HG03060 (cell line): ENCODE results near the gene FIBP.

ENCODE experiments used
- ATAC-seq: cut with Tn5 transposase; IDR thresholded peaks from one replicate; pipeline ENCODE4 v1.9.1; 2021; ENCODE audit warnings: low read depth, moderate number of reproducible peaks; ENCODE audit not compliant: unreplicated experiment

FIBP gene

DNA sequence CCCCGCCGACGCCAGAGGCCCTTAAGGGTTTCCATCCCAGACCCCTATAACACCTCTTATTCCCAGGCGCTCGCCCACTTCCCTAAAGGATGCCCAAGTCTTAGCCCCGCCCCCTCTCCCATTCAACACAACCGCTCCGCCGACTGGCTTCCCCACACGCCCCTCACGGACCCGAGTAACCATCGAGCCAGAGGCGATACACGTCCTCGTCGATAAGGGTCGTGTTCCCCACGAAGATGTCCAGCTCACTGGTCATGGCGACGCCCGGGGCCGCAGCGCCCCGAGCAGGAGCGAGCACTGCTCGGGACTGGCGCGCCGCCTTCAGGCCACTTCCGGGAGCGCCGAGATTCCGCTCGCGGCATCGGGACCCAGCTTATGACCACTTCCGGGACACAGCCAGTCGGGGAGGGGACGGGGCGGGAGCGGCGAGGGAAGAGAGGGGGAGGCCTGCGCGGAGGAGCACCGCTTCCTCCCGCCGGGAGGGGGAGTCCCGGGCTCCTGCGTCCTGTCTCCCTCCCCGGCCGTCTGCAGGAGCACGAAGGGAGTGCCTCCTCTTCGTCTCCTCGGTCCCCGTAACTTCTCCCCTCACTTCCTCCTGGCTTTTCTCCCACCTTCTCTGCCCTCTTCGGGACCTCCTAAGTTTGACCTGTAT lies at the start of gene FIBP:
Gene FIBP, minus strand, starts transcription at position 309 of the 652 bp plus-strand sequence. Its CDS starts 53 bp downstream, at position 256.
- no peak for ATAC-seq

DNA sequence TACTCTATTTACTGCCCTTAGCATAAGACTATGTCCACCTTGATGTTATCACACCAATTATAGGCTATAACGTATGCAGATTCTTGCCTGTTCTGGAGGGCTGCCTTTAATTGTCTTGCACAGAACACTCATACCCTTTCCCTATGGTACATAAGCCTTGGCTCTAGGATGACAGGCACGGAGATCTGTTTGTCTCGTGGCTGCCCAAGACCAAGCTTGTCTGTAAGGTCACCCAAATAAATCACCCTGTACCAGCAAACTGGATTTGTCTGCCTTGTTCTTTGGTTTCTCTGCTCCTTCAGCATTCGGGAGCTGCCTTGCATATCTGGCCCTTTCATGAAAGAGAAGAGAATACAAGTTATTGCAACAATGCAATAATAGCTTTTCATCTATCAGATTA lies 49.5 kb upstream of the FIBP start:
- ATAC-seq = no peak

DNA sequence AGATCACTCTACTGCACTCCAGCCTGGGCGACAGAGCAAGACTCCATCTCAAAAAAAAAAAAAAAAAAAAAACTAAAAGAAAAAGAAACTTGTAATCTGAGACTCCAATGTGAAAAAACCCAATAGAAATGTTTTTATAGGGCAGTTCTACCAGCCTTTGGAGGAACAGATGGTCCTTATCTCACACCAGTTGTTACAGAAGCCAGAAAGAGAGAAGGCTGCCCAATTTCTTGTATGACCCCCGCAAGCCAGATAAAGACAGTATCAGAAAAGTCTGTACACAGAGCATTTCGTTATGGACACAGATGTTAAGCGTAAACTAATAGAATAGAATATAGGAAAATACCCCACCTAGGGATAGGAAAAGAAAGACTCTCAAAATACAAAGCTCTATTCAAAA lies 45.7 kb upstream of the FIBP start:
- ATAC-seq = no peak

DNA sequence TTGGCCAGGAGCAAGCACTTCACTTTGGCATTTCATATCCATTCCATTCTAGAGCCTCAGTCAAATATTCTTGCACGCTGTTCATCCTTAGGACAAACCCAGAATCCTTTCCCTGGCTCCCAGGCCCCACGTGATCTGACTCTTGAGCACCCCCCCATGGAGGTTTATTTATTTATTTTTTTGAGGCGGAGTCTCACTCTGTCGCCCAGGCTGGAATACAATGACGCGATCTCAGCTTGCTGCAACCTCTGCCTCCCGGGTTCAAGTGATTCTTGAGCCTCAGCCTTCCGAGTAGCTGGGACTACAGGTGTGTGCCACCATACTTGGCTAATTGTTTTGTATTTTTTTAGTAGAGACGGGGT lies 44.3 kb upstream of the FIBP start:
- ATAC-seq = no peak

DNA sequence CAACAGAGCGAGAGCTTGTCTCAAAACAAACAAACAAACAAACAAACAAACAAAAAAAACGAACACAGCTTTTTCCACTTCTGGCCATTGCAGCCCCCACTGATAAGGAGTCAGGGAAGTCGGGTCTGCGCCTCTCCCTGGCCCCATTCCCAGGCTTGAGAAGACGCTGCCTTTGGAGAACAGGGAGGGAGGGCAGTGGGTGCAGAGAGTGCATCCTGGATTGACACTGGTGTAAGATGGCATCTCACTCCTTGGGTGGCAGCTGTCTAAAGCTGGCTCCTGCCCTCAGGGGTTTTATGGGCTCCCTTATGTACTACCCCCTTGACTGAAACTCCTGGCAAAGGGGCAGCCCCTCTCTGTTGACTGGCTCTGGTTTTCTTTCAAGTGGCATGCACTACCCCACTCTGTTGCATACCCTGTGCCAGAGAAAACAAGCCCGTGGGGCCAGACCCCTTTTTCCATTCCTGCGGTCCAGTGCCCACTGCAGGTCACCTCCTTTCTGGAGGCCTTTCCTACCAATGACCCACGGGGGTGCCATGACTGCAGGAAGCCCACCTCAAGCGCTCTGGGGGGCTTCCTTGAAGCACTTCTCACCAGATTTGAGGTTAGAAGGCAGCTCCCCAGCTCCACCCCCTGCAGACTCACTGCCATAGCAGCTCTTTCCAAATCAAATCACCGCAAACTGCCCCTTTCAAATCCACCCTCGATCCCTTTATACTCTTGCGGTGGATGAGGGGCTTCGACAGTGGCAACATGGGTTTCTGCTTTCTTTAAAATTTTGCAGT lies 43.7 kb upstream of the FIBP start:
- ATAC-seq = no peak

DNA sequence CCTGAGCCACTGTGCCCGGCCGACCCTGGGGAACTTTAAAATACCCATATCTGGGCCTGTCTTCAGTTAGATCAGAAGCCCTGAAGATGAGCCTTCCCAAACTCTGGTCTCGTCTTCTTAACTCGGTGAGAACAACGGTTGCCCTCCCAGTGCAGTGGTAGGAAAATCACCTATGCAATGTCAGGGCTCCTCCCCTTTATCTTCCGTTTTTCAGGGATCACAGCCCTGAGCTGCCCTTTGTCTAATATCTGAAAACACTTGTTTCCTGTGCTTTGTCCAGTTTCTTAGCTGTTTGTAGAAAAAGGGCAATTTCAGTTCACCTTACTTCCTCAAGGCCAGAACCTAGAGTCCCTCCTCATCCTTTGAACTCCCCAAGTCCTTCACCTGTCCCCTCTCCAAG lies 40.4 kb upstream of the FIBP start:
- no peak for ATAC-seq

DNA sequence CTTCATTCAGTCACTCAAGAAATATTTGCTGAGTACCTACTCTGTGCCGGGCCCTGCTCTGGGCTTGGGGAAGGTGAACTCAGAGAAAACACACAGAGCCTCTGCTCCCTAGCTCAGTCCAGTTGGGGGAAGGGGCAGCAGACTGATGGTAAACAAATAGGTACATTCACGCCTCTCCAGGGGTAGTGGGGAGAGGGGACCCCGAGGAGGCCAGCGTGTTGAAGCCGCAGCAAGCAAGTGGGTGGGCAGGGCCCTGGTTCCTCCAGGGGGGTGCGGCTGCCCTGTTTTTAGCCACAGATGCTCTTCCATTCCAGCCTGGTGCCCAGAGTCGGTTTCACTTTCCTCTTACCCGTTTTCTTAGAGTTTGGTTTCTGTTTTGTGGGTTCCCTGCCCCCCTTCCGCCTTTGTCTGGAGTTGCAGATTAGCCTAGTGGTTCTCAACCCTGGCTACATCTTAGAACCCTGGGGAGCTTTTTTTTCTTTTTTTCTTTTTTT lies 39.7 kb upstream of the FIBP start:
- ATAC-seq = no peak

DNA sequence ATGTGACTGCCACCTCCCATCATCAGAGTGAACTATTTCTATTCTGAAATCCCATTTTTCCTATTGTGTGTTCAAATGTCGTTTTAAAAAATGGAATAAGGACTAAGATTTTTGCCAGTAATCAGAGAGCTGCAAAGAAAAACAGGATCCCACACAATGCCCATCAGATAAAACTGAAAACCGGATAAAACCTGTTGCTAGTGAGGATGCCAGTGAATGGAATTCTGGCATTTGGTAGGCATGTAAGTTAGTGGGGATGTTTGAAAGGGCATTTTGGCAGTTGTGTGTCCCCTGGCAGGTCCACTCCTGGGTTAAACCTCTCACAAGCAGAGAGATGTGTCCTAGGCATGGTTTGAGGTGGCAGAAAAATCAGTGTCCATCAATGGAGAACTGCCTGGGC lies 37.1 kb upstream of the FIBP start:
- ATAC-seq = no peak

DNA sequence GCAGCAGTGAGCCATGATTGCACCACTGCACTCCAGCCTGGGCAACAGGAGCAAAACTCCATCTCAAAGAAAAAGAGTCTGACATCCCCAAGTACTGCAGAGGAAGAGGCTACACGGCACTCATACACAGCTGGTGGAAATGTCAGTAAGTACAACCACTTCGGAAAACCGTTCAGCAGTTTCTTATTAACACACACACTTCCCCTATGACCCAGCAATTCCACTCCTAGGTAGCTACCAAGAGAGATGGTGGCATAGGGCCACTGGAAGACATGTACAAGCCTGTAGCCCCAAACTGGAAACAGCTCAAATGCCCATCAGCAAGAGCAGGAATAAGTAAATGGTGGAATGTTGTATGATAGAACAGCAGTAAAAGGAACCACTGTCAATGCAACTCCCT lies 34.3 kb upstream of the FIBP start:
- ATAC-seq = no peak

DNA sequence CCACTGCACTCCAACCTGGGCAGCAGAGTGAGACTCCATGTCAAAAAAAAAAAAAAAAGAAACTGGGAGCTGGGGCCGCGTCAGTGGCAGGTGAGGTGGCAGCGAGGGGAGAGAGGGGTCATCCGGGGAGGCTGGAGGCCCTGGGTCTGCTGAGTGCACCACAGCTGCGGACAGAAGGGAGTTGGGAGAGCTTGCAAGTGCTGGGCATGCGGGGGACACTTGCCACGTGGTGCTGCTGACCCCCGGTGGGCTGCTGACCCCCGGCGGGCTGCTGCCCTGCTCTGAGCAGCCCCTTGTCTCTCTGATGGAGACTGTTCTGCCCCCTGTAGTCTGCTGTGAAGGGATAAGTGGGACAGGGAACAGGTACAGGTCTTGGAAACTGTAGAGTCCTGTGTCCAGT lies 33.6 kb upstream of the FIBP start:
- ATAC-seq = no peak

DNA sequence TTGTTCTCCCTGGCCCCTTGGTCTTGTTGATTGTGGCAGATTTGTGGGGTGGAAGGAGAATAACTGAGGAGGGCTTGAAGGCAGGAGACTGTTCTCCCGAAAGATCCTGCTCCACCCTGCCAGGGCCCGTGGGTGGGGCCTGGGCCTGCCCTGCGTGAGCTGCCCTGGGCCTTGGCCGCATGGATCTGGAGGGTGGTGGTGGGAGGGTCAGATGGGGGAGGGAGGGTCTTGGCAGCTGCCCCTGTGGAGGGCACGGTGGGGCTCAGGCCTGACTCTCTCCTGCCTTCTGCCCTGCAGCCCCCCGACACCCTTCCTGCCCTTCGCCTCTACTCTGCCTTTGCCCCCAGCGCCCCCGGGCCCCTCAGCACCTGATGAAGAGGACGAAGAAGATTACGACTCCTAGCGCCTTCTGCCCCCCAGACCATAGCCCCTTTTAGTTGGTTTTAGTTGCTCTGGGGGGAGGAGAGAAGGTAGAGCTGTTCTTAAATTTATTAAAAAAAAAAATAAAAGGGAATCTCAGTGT lies 32.8 kb upstream of the FIBP start:
- ATAC-seq = no peak

DNA sequence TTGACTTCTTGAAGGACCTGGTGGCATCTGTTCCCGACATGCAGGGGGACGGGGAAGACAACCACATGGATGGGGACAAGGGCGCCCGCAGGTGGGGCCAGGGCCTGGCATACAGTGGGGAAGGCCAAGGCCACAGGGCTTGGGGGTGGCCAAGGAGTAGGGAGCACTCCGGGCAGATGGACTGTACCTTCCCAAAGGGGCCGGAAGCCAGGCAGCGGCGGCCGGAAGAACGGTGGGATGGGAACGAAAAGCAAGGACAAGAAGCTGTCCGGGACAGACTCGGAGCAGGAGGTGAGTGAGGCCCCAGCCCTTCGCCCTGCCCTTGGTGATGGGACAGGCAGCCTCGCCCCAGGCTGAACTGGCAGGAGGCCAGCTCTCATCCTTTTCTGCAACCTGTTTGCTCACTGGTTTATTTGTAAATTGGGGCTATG lies 32.1 kb upstream of the FIBP start:
- no peak for ATAC-seq

DNA sequence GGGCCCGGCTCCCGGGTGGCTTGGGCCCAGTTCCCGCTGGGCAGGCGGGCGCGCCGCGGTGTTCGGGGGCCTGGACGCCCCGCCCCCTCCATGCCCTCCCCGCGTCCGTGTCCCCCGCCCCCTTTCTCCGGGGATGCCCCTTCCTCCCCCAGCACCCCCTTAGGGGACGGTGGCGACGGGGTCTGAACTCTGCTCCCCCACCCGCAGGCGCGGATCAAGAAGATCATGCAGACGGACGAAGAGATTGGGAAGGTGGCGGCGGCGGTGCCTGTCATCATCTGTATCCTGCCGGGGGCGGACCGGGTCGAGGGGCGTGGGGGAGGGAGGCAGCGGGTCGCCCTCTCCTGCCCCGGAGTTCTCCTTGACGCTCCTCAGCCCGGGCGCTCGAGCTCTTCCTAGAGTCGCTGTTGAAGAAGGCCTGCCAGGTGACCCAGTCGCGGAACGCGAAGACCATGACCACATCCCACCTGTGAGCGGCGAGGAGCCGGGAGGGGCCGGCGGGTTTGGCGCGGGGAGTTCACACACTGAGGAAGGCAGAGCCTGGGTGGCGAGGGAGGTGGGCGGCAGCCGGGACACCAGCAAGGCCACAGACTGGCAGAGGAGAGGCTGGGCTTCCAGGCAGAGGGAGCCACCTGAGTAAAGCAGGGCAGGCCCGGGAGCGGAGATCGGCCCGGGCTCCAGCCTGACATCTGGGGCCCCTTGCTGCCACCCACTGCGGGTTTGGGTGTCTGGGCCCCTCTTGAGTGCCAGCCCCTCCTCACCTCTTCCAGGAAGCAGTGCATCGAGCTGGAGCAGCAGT lies 31.5 kb upstream of the FIBP start:
- peak; percentile 26 for ATAC-seq

DNA sequence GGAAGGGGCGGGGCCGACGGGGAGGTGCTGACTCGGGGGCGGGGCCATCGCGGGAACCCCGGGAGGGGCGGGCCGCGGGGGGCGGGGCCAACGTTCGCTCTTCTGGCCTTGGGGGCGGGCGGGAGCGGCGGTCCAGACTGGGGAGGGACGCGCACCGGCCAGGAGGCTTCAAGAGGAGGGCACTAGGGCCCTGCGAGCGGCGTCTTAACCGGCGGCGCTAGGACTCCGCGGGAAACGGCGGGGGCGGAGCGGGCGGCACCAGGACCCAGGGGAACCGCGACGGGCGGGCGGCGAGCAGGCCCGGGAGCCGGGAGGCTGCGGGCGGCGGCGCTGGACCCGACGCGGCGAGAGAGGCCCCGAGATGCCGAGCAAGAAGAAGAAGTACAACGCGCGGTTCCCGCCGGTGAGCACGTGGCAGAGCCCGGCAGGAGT lies 30.9 kb upstream of the FIBP start, which contains the start of gene DRAP1:
Gene DRAP1, plus strand, starts transcription at position 286 of the 432 bp plus-strand sequence. Its CDS starts 76 bp downstream, at position 362.
- ATAC-seq = peak; percentile 45

DNA sequence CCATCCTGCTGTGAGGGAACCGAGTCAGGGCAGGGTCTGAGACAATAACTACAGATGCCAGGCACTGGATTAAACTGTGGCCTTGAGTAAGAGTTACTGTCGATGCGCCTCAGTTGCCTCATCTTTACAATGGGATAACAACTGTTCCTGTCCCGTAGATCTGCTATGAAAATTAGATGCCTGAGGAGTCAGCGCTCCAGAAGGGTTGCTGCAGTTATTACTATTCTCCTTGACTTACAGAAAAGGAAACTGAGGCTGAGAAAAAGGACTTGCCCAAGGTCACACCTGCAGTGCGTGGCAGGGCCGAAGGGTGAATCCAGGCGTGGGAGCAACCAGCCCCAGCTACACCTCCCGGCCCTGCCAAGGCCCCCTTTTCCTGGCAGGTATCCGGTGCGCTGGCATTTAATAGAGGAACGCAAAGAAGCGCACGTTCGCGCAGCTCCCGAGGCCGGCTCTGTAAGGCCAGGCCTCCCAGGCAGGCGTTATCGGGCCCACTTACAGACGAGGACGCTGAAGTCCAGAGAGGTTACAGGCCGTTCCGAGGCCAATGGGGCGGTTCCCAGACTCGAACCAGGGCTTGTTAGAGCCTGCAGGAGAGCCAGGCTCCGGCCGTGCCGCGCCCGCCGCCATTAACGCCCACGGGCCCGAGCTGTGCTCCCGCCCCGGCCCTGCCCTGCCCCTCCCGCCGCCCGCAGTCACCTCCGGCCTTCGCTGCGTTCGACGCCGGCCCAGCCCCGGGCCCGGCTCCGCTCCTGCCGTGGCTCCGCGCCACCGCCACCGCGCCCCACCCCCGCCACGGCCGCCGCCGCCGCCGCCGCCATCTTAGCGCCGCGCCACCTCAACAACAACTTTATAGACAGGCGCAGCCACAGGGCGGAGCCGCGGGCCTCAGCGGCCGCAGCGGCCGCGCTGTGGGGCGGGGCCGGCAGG lies 30.2 kb upstream of the FIBP start, which contains the start of gene C11orf68:
Gene C11orf68, minus strand, starts transcription at position 852 of the 930 bp plus-strand sequence. Its CDS starts 31 bp downstream, at position 821.
- ATAC-seq = peak; percentile 15

DNA sequence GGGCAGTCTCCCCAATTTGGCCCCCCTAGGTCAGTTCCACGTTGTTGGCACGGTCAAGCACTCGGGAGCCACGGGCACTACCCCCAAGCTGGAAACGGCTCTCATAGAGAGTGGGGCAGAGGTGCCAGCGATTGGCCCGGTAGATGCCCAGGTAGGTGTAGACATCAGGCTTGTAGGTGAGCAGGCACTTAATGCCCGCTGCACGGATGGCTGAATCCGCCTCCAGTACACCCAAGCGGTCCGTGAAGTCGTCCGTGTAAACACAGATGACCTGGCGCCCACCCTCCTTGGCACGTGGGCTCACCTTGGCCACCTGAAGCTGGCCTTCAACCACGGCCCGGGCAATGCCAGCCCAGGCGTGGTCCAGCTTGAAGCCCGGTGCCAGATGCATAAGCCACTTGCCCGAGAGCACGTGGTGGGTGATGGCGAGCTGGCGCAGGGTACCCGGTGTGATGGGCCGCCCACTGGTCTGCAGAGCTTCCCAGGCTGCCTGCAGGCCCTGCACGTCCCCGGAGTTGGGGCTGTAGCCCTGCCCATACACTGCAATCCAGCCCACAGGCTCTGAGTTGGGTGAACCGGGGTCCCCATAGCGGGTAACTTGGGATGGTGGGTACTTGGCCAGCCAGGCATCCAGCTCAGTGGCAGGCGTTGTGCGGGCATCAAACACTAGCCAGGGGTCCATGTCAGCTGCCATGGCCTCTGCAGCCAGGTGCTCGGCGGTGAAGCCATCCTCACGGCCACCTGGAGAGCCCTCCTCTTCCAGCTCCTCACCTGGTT lies 29.4 kb upstream of the FIBP start:
- ATAC-seq = no peak

DNA sequence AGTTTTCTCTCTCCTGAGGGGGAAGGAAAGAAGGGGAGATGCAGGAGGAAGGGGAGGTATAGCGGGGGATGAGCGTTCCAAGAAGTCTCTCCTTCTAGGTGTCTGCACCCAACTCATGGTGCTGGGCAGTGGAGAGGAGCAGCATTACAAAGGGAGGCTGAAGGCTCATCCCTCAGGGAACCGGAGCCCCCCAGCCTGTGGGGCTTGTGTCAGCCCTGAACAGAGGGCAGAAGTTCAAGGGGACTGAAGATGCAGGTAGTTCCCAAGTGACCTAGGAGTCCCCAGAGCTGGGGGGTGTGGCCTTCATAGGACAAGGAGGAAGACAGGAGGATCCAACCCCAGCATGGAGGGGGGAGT lies 28.8 kb upstream of the FIBP start:
- no peak for ATAC-seq

DNA sequence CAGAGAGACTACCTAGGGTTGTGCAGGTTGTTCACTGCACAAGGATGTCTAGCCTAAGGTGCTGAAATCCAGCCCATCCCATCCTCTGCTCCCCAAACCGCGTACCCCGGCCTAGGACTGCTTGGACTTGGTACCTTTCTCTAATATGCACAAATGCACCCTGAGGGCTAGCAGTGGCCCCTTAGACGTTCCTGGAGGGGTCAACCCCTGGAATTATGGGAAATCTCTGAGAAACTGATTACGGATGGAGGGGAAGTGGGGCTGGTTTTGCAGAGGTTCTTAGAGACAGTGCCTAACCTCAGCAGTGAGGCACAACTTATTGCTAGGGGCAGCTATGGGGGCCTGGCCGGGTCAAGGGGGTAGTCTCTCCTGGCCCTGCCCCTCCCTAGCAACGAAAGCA lies 28.1 kb upstream of the FIBP start:
- no peak for ATAC-seq

DNA sequence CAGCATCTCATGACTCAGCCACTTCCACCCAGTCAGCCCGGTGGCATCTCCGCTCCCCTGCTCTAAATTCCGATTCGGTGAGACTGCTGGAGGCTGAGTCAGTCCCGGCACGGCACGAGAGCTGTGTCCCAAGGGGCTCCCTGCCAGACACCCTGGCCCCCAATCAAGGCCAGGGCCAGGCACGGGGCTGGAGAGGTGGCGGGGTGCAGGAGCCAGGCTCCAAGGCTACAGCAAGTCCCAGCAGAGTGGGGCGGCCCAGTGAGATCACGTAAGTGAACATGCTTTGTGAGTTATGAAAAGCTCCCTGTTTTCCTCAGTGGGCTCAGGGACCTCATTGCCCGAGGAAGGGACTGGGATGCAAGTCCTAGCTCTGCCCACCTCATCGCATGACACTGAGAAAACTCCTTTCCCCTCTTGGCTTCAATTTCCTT lies 27.6 kb upstream of the FIBP start:
- no peak for ATAC-seq
